OCI-M1 (cell line): Measurements from ENCODE around the gene SEMA3G.

ENCODE experiments used
- DNase-seq: peaks from one replicate; lab custom pipeline; 2025; lab: John Stamatoyannopoulos, UW

SEMA3G gene

DNA sequence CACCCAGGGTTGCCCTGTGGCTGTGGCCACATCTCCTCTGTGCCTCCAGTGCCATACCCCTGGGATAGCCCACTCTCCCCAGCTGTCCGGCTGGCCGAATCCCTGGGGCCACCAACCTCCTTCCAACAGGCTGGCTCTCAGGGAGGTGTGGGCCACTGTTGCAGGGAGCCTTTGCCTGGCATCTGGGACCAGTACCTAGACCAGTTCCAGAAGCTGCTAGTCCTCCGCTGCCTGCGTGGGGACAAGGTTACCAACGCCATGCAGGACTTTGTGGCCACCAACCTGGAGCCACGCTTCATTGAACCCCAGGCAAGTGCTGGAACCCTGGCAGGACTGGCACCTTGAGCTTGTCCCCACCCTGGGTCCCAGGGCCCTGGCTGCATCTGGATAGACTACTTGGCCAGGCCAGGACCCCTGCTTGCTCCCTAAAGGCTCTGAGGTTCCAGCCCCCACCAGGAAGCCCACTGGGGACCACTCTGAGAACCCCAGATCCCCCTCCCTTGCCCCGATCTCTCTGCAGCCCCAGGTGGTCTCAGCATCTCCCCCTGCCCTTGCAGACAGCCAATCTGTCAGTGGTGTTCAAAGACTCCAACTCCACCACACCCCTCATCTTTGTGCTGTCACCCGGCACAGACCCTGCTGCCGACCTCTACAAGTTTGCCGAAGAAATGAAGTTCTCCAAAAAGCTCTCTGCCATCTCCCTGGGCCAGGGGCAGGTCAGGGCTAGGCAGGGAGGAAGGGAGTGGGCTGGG is 50.0 kb downstream of the SEMA3G start:
- DNase-seq = no peak

- DNase-seq = no peak
These were observed 50.8 kb downstream of the SEMA3G start for GRCh38 chr3:52393959-52394670.

DNA sequence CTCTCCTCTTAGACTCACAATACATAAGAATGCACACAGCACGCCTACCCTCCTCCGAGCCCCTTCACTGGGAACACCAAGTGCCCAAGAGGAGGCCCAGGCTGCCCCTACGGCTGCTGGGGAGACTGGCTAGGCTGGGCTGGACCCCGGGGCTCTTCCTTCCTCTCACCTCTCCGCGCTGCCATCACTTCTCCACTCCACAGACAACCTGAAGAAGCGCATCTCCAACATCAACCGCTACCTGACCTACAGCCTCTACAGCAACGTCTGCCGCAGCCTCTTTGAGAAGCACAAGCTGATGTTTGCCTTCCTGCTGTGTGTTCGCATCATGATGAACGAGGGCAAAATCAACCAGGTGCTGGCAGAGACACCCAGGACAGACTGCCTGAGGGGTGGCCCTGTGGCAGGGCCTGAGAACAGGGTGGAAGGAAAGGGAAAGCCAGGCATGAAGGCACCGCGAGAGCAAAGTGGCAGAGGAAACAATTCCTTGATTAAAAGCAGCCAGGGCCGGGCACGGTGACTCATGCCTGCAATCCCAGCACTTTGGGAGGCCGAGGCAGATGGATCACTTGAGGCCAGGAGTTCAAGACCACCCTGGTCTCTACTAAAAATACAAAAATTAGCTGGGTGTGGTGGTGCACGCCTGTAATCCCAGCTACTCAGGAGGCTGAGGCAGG is 51.6 kb downstream of the SEMA3G start:
- no peak for DNase-seq

DNA sequence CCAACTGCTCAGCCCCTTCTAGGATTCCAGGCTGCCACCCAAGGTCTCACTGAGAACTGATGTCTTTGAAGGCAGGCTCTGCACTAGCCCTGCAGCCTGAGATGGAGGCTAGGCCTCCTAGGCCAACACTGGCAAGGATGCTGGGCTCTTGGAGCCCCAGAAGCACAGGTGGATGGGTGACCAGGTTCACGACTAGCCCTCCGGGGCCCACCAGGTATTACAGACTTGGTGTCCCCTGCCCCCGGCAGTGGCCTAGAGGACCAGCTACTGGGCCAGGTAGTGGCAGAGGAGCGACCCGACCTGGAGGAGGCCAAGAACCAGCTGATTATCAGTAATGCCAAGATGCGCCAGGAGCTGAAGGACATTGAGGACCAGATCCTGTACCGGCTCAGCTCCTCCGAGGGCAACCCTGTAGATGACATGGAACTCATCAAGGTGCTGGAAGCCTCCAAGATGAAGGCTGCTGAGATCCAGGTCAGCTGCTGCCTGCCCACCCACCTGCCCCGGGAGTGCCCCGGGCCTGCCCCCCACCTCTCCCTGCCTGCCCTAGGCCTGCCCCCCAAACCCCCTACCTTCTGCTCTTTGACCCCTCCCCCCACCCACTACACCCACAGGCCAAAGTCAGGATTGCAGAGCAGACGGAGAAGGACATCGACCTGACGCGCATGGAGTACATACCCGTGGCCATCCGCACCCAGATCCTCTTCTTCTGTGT is 52.5 kb downstream of the SEMA3G start:
- no peak for DNase-seq

DNA sequence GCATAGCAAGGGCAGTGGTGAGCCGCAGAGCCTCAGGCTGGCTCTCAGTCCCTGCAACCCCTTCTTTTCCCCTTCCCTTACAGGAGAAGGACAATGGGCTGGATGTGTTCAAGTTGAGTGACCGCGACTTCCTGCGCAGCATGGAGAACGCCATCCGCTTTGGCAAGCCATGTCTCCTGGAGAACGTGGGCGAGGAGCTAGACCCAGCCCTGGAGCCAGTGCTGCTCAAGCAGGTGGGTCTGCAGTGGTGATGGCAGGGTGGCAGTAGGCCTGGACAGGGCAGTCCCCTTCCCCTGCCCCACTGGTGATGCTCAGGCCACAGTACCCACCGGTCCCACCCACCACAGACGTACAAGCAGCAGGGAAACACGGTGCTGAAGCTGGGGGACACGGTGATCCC is 53.8 kb downstream of the SEMA3G start:
- DNase-seq = no peak

DNA sequence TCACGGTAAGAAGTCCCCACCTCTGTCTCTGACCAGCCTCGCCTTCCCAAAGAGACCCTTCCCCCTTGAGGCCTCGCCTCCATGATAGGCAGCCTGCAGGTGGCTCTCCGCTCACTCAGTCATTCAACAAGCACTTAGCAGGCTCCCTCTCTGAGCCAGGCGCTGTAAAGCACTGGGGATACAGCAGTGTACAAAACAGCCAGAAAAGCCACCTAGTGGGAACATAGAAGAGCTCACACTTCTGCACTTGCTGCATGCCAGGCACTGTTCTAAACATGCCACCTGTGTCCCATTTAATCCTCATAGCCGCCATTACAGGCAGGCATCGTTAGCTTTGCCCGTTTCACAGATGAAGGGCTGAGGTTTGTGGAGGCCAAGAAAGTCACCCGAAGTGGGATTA is 56.0 kb downstream of the SEMA3G start:
- DNase-seq = no peak

GRCh38 chr3:52388348-52388821 is 56.5 kb downstream of the SEMA3G start:
- peak; percentile 2 for DNase-seq

DNA sequence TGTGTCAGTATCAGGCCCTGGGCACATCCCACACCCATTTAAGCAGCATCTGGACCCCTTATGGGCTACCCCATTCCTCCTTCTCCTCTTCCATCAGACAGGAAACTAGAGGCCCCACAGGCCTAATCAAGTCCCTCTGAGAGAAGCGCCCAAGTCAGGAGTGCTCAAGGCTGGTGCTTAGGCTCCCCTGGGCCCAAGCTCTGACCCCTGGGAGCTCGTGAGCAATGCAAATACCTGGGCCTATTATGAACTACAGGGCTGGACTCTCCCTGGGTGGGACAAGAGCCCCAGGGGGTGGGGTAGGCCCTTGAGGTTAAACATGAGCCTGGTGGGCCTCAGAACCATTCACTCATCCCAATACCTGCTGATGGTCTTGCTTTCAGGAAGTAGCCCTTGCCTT is 57.4 kb downstream of the SEMA3G start:
- DNase-seq = no peak

DNA sequence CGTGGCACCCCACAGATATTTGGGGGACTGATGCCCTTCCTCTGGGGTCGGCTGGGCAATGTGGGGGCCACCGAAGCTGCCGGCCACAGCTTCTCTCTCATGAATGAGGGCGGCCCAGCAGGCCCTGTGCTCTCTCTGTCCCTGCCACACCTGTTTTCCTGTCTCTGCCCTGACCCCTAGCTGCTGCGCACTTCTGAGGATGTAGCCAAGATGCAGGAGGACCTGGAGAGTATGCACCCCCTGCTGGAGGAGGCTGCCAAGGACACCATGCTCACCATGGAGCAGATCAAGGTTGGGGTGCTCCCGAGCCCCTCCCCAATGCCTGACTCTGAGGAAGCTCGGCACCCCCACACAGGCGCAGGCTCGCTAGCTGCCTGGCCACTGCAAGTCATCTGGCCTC is 59.7 kb downstream of the SEMA3G start:
- DNase-seq = peak; percentile 63

DNA sequence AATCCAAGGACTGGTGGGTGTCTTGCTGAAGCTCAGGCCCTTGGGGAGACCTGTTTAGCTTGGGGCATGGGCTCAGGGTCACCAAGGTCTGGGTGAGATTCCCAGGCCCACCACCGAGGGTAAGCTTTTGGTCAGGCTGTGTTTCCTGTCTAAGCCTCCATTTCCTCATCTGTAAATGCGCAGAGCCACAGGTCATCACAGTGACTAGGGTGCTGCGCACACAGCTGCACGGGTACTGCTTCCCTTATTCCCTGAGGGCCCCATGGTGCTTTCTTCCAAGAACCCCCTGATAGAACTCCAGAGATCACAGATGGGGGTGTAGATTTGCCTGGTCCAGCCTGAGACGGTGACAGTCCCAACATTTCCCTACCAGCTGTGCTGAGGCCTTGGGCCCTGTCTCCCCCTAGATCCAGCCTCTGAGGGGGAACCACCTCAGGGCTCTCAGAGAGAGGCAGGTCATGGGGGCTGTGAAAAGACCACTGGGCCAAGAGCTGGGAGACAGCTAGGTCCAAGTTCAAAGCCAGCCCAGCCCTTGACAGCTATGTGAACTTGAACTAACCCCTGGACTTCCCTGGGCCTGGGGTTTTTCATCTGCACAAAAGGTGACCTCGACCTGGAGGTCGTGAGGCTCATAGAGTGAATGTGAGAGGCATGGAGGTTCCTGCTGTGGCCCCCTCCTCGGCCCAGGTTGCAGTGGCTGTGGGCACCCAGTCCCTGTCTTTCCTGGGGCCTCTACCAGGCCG is 60.7 kb downstream of the SEMA3G start:
- DNase-seq = no peak

DNA sequence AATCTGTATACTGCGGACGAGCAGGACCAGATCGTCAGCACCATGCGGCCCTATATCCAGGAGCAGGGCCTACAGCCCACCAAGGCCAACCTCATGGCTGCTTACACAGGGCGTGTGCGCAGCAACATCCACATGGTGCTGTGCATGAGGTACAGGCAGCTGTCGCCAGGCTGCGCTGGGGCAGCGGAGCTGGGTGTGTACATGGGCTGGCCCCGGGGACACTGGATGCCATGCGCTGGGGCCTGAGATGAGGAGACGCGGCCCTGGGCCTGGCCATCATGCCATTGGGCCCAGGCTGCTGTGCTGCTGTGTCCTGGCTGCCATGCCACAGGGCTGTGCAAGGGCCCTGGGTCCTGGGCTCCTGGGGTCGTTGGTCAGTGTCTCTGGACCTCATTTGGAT is 61.5 kb downstream of the SEMA3G start:
- DNase-seq = no peak
